Measurements from ENCODE around the gene LZTS2. TPM values are rescaled to one million over a fixed set of nuclear protein-coding genes. Genes with fewer than 3 reads are reported as not detected.

Gene LZTS2
- total RNA-seq, 1 experiment from 2014 or later: 93.0 TPM

DNA sequence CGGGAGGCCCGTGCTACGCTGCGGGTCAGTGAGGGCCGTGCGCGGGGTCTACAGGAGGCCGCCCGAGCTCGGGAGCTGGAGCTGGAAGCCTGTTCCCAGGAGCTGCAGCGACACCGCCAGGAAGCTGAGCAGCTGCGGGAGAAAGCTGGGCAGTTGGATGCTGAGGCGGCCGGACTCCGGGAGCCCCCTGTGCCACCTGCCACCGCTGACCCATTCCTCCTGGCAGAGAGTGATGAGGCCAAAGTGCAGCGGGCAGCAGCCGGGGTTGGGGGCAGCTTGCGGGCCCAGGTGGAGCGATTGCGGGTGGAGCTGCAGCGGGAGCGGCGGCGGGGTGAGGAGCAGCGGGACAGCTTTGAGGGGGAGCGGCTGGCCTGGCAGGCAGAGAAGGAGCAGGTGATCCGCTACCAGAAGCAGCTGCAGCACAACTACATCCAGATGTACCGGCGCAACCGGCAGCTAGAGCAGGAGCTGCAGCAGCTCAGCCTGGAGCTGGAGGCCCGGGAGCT lies 7.0 kb downstream of the LZTS2 start:
- Histone ChIP-seq H3K9me2 (ENCODE audit: insufficient read depth) (no peaks in the 10 kb centered on the region), H3K79me2 (ENCODE audit: insufficient read depth, low read length) (peaks cover 18% of the 10 kb centered on the region; the same call in 1 of the 2 replicates), H3K36me3 (ENCODE audit: control insufficient read depth in 1 of 2, insufficient read depth in 2 of 2, low read length in 2 of 2) (peaks cover 12 to 15% of the 10 kb centered on the region in 2 experiments; a peak in 3 of 4 replicates), H3K9ac (ENCODE audit: low read length) (no peak overlapping the region), H3K4me2 (ENCODE audit: low read length) (no peak overlapping the region), H3K9me3 (ENCODE audit: control insufficient read depth in 1 of 2, insufficient read depth in 1 of 2, low read depth in 1 of 2, low read length in 2 of 2) (no peaks in the 10 kb centered on the region), H3K27ac (ENCODE audit: low read depth, low read length) (no peak overlapping the region; the same call in 1 of the 2 replicates), H3K27me3 (ENCODE audit: insufficient read depth, low read length) (no peaks in the 10 kb centered on the region), H3K4me3 (replicated peaks in 1 of 2; ENCODE audit: low read depth in 1 of 2, low read length in 2 of 2) (no peak overlapping the region), H3K4me1 (ENCODE audit: control insufficient read depth in 1 of 2, insufficient read depth in 2 of 2, low read length in 2 of 2) (peaks cover 9 to 31% of the 10 kb centered on the region in 2 experiments), H2AFZ (ENCODE audit: low read depth, low read length, poor library complexity, severe bottlenecking) (no peak overlapping the region), H4K20me1 (ENCODE audit: insufficient read depth) (no peaks in the 10 kb centered on the region)
- POLR2A ChIA-PET: interaction anchor here (1.7 kb wide), 1 partner anchor 10 kb away, joined by 4 read pairs; no protein-coding TSS in a partner anchor
- RAD21 ChIA-PET (ENCODE audit: low non-redundant PET in 1 of 2, low total read pairs in 2 of 2, uncharacterized antibody in 2 of 2, unreplicated experiment in 2 of 2): no interaction called here
- intact Hi-C loops (cut with micrococcal nuclease): no loop called here
- TF ChIP-seq POLR2AphosphoS5 (IDR thresholded peaks at IDR 0.05; ENCODE audit: low read depth, low read length): peak; percentile 17
- TF ChIP-seq ZFX (IDR thresholded peaks at IDR 0.05): no peak
- BruUV-seq (replicated peaks): no TSS peak
- DNase-seq (ENCODE audit: low read depth, low spot score) (no peak), ATAC-seq (no peak)
- CTCF ChIA-PET: interaction anchor here (1.0 to 6.6 kb wide), 5 partner anchors 7 to 24 kb away, joined by 3 to 118 read pairs (median 3); partner anchors contain the start of genes LZTS2, PDZD7 and SFXN3

DNA sequence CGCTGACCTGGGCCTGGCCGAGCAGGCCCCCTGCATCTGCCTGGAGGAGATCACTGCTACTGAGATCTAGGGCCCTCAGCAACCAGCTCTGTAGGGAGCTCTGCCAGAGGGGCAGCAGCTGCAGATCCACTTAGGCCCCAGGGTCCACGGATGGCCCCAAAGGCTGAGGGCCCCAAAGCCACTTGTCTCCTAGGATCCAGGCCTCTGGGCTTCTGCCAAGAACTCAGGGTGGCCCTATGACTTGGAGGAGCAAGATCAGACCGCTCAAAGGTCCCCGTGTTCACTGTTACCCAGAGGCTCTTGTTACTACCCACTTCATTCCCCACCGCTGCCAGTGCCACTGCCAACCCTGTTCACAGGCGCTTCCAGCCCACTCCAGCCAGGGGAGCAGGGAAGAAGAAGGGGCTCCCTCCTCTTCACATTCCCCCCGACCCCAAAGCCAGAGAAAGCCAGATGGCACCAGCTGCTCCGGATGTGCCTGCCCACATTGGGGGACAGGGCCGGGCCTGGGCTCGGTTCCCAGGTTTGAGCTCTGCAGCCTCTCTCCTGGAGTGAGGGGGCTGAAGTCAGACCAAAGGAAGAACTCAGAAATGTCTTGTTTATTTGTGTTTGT lies 7.6 kb downstream of the LZTS2 start:
- no TSS peak for BruUV-seq (replicated peaks)
- peaks cover 13% of the 10 kb centered on the region; the same call in 1 of the 2 replicates for H3K79me2 ChIP-seq (ENCODE audit: insufficient read depth, low read length)
- no peak for DNase-seq (ENCODE audit: low read depth, low spot score)
- no peak overlapping the region for H3K4me2 ChIP-seq (ENCODE audit: low read length)
- H3K36me3 ChIP-seq (ENCODE audit: control insufficient read depth in 1 of 2, insufficient read depth in 2 of 2, low read length in 2 of 2): peaks cover 12 to 15% of the 10 kb centered on the region in 2 experiments; a peak in 3 of 4 replicates
- CTCF ChIA-PET: interaction anchor here (1.0 to 6.6 kb wide), 5 partner anchors 8 to 24 kb away, joined by 3 to 118 read pairs (median 3); partner anchors contain the start of genes LZTS2, PDZD7 and SFXN3
- no peak overlapping the region for H2AFZ ChIP-seq (ENCODE audit: low read depth, low read length, poor library complexity, severe bottlenecking)
- H3K27me3 ChIP-seq (ENCODE audit: insufficient read depth, low read length): no peaks in the 10 kb centered on the region
- POLR2A ChIA-PET: interaction anchor here (1.3 to 1.7 kb wide), 2 partner anchors 9 to 11 kb away, joined by 4 to 5 read pairs; no protein-coding TSS in a partner anchor
- H3K27ac ChIP-seq (ENCODE audit: low read depth, low read length): no peak overlapping the region; the same call in 1 of the 2 replicates
- ATAC-seq: no peak
- intact Hi-C loops (cut with micrococcal nuclease): no loop called here
- peaks cover 13 to 36% of the 10 kb centered on the region in 2 experiments for H3K4me1 ChIP-seq (ENCODE audit: control insufficient read depth in 1 of 2, insufficient read depth in 2 of 2, low read length in 2 of 2)
- no peak overlapping the region for H3K4me3 ChIP-seq (replicated peaks in 1 of 2; ENCODE audit: low read depth in 1 of 2, low read length in 2 of 2)
- no peak overlapping the region for H3K9ac ChIP-seq (ENCODE audit: low read length)
- H3K9me3 ChIP-seq (ENCODE audit: control insufficient read depth in 1 of 2, insufficient read depth in 1 of 2, low read depth in 1 of 2, low read length in 2 of 2): no peaks in the 10 kb centered on the region
- no peak for TF ChIP-seq SRF (IDR thresholded peaks at IDR 0.05; ENCODE audit: low read depth)
- no peak for TF ChIP-seq CEBPB (IDR thresholded peaks at IDR 0.05; ENCODE audit: low read depth)
- TF ChIP-seq SP1 (IDR thresholded peaks at IDR 0.05; ENCODE audit: low read depth): no peak
- TF ChIP-seq JUND (IDR thresholded peaks at IDR 0.05): no peak
- TF ChIP-seq EZH2 (IDR thresholded peaks at IDR 0.05): no peak
- TF ChIP-seq RAD21 (IDR thresholded peaks at IDR 0.05; ENCODE audit: low read depth): no peak
- TF ChIP-seq FOSL1 (IDR thresholded peaks at IDR 0.05; ENCODE audit: low read depth): no peak
- TF ChIP-seq TCF7L2 (IDR thresholded peaks at IDR 0.05; ENCODE audit: borderline replicate concordance, extremely low read depth, insufficient read depth, insufficient read length): no peak
- TF ChIP-seq, protein P1, sequence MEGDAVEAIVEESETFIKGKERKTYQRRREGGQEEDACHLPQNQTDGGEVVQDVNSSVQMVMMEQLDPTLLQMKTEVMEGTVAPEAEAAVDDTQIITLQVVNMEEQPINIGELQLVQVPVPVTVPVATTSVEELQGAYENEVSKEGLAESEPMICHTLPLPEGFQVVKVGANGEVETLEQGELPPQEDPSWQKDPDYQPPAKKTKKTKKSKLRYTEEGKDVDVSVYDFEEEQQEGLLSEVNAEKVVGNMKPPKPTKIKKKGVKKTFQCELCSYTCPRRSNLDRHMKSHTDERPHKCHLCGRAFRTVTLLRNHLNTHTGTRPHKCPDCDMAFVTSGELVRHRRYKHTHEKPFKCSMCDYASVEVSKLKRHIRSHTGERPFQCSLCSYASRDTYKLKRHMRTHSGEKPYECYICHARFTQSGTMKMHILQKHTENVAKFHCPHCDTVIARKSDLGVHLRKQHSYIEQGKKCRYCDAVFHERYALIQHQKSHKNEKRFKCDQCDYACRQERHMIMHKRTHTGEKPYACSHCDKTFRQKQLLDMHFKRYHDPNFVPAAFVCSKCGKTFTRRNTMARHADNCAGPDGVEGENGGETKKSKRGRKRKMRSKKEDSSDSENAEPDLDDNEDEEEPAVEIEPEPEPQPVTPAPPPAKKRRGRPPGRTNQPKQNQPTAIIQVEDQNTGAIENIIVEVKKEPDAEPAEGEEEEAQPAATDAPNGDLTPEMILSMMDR (IDR thresholded peaks at IDR 0.05 in 2 of 3, conservative IDR thresholded peaks at IDR 0.05 in 1 of 3; ENCODE audit: borderline replicate concordance in 1 of 3, insufficient read depth in 1 of 3, low read depth in 2 of 3, low read length in 2 of 3): no peak
- TF ChIP-seq, protein P2, sequence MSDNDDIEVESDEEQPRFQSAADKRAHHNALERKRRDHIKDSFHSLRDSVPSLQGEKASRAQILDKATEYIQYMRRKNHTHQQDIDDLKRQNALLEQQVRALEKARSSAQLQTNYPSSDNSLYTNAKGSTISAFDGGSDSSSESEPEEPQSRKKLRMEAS (IDR thresholded peaks at IDR 0.05): no peak
- no peak for TF ChIP-seq ELF1 (IDR thresholded peaks at IDR 0.05; ENCODE audit: borderline replicate concordance, low read depth)
- H3K9me2 ChIP-seq (ENCODE audit: insufficient read depth): no peaks in the 10 kb centered on the region
- H4K20me1 ChIP-seq (ENCODE audit: insufficient read depth): no peaks in the 10 kb centered on the region
- RAD21 ChIA-PET (ENCODE audit: low non-redundant PET in 1 of 2, low total read pairs in 2 of 2, uncharacterized antibody in 2 of 2, unreplicated experiment in 2 of 2): no interaction called here
